Osteoblast (primary cell): ENCODE measurements around the gene CDK3. TPM values are rescaled to one million over a fixed set of nuclear protein-coding genes. Genes with fewer than 3 reads are reported as not detected.

Source experiments
- DNase-seq: peaks from one replicate; pipeline ENCODE4 v3.0.0; 2011; ENCODE audit warnings: low spot score, mixed read lengths; ENCODE audit not compliant: insufficient read length; ENCODE audit errors: missing footprints
- H2AFZ ChIP-seq: 2 replicates; pipeline ENCODE4 v1.6.0; 2011; ENCODE audit warnings: mild to moderate bottlenecking, low read length
- H3K27ac ChIP-seq: 2 replicates; pipeline ENCODE4 v1.5.1; 2011; ENCODE audit warnings: mild to moderate bottlenecking, low read depth, low read length, moderate library complexity
- H3K27me3 ChIP-seq: 2 replicates; pipeline ENCODE4 v1.6.0; 2012; ENCODE audit warnings: mild to moderate bottlenecking, control low read depth, inconsistent platforms, low read length, moderate library complexity; ENCODE audit not compliant: insufficient read depth
- H3K36me3 ChIP-seq: 2 replicates; pipeline ENCODE4 v1.5.1; 2011; ENCODE audit warnings: mild to moderate bottlenecking, low read length, control low read depth, moderate library complexity; ENCODE audit not compliant: insufficient read depth
- H3K4me1 ChIP-seq: 2 replicates; pipeline ENCODE4 v1.5.1; 2011; ENCODE audit warnings: mild to moderate bottlenecking, low read length, control low read depth, moderate library complexity; ENCODE audit not compliant: insufficient read depth
- H3K4me2 ChIP-seq: 2 replicates; pipeline ENCODE4 v1.6.0; 2011; ENCODE audit warnings: mild to moderate bottlenecking, low read length; ENCODE audit not compliant: insufficient read depth
- H3K4me3 ChIP-seq: fragments of 200-600 bp; sonication (generic); 3 replicates; pipeline ENCODE4 v1.5.1; 2012; ENCODE audit warnings: mild to moderate bottlenecking, low read length, inconsistent platforms; ENCODE audit not compliant: insufficient read depth
- H3K79me2 ChIP-seq: 2 replicates; pipeline ENCODE4 v1.6.0; 2012; ENCODE audit warnings: mild to moderate bottlenecking, low read length, control low read depth, inconsistent platforms; ENCODE audit not compliant: insufficient read depth
- H3K9me3 ChIP-seq: 2 replicates; pipeline ENCODE4 v1.5.1; 2011; ENCODE audit warnings: low read depth, low read length, control low read depth
- H4K20me1 ChIP-seq: 2 replicates; pipeline ENCODE4 v1.6.0; 2012; ENCODE audit warnings: mild to moderate bottlenecking, low read length, control low read depth; ENCODE audit not compliant: insufficient read depth
- CTCF ChIP-seq: IDR thresholded peaks from 2 replicates; pipeline ENCODE4 v1.5.1; 2011; ENCODE audit warnings: mild to moderate bottlenecking, low read depth, low read length, moderate library complexity; ENCODE audit errors: extremely low read depth
- total RNA-seq: library from RNA; depleted of rRNA; stranded (reverse); fragments of >200 nt; gene quantifications from 2 replicates; pipeline ENCODE4 v1.2.3, GENCODE V29; 2012

Gene CDK3
- total RNA-seq, 1 donor, result 0.72 TPM

GRCh38 chr17:75998327-75998795 is 2.3 kb upstream of the CDK3 start:
- H4K20me1 ChIP-seq, result no peaks in the 10 kb centered on the region
- no peak for TF ChIP-seq CTCF
- DNase-seq, result peak; percentile 65

GRCh38 chr17:76000016-76000754 is 470 bp upstream of the CDK3 start:
- Histone ChIP-seq H3K9me3 (no peaks in the 10 kb centered on the region), H4K20me1 (no peaks in the 10 kb centered on the region), H3K4me1 (peaks cover 11% of the 10 kb centered on the region), H3K27me3 (no peaks in the 10 kb centered on the region), H3K79me2 (no peaks in the 10 kb centered on the region), H2AFZ (no peak overlapping the region), H3K27ac (no peak overlapping the region), H3K36me3 (no peaks in the 10 kb centered on the region), H3K4me2 (no peak overlapping the region), H3K4me3 (no peak overlapping the region)
- DNase-seq, result peak; percentile 97
- TF ChIP-seq CTCF, result peak; percentile 54

More at GRCh38 chr17:75998327-75998795, 2.3 kb upstream of the CDK3 start:
- H3K36me3 ChIP-seq, result peaks cover 2% of the 10 kb centered on the region
- H3K4me3 ChIP-seq, result no peak overlapping the region
- H2AFZ ChIP-seq, result no peak overlapping the region
- no peak overlapping the region for H3K27ac ChIP-seq
- no peaks in the 10 kb centered on the region for H3K9me3 ChIP-seq
- H3K4me1 ChIP-seq, result peaks cover 11% of the 10 kb centered on the region
- H3K27me3 ChIP-seq, result no peaks in the 10 kb centered on the region
- H3K79me2 ChIP-seq, result no peaks in the 10 kb centered on the region
- no peak overlapping the region for H3K4me2 ChIP-seq

GRCh38 chr17:76002100-76002499 is 1.4 kb downstream of the CDK3 start:
- H3K9me3 ChIP-seq, result no peaks in the 10 kb centered on the region
- no peak overlapping the region for H3K4me3 ChIP-seq
- TF ChIP-seq CTCF, result no peak
- H4K20me1 ChIP-seq, result no peaks in the 10 kb centered on the region
- no peaks in the 10 kb centered on the region for H3K79me2 ChIP-seq
- H2AFZ ChIP-seq, result no peak overlapping the region
- peak; percentile 45 for DNase-seq
- H3K4me2 ChIP-seq, result no peak overlapping the region
- no peaks in the 10 kb centered on the region for H3K27me3 ChIP-seq
- no peaks in the 10 kb centered on the region for H3K36me3 ChIP-seq
- no peak overlapping the region for H3K27ac ChIP-seq
- peaks cover 3% of the 10 kb centered on the region for H3K4me1 ChIP-seq

- no peaks in the 10 kb centered on the region for H3K27me3 ChIP-seq
- no peak overlapping the region for H2AFZ ChIP-seq
- DNase-seq, result peak; percentile 76
- H3K4me1 ChIP-seq, result no peaks in the 10 kb centered on the region
- no peak overlapping the region for H3K4me2 ChIP-seq
- TF ChIP-seq CTCF, result no peak
- H3K36me3 ChIP-seq, result no peaks in the 10 kb centered on the region
- H3K79me2 ChIP-seq, result no peaks in the 10 kb centered on the region
- H3K9me3 ChIP-seq, result no peaks in the 10 kb centered on the region
- H3K27ac ChIP-seq, result no peak overlapping the region
- H4K20me1 ChIP-seq, result no peaks in the 10 kb centered on the region
- no peak overlapping the region for H3K4me3 ChIP-seq
Observed at GRCh38 chr17:76003915-76004314, 3.3 kb downstream of the CDK3 start.
